ENCODE data around the gene ASTN2.

DNA sequence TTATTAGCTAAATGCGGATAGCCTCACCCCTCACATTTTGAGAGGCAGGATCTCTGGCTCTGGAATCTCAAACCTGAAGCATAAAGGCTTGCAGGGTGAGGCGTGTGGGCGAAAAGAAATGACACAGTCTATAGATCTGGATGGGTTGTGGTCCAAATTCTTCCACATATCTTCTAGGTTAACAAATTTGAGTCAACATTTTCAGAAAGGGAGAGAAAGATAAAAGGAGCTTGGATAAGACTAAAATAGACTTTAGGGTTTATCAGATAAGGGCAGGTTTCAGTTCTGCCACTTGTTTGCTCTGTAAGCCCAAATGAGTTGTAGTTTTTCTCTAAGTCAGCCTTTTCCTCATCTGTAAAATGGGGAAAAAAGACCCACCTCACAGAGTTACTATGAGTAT lies 506.9 kb downstream of the ASTN2 start:
- TF ChIP-seq, protein P1, sequence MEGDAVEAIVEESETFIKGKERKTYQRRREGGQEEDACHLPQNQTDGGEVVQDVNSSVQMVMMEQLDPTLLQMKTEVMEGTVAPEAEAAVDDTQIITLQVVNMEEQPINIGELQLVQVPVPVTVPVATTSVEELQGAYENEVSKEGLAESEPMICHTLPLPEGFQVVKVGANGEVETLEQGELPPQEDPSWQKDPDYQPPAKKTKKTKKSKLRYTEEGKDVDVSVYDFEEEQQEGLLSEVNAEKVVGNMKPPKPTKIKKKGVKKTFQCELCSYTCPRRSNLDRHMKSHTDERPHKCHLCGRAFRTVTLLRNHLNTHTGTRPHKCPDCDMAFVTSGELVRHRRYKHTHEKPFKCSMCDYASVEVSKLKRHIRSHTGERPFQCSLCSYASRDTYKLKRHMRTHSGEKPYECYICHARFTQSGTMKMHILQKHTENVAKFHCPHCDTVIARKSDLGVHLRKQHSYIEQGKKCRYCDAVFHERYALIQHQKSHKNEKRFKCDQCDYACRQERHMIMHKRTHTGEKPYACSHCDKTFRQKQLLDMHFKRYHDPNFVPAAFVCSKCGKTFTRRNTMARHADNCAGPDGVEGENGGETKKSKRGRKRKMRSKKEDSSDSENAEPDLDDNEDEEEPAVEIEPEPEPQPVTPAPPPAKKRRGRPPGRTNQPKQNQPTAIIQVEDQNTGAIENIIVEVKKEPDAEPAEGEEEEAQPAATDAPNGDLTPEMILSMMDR (IDR thresholded peaks at IDR 0.05; ENCODE audit: low read depth, low read length): no peak
- no peak for TF ChIP-seq POLR2A (IDR thresholded peaks at IDR 0.05; ENCODE audit: extremely low read depth, insufficient read length)
